Cardiac septum (tissue), 1 donor: Measurements from ENCODE around the gene DYNLT2. TPM values are rescaled to one million over a fixed set of nuclear protein-coding genes. Genes with fewer than 3 reads are reported as not detected.

Source experiments
- DNase-seq: peaks from one replicate; pipeline ENCODE4 v3.0.0-alpha.2; 2020; ENCODE audit warnings: low spot score
- intact Hi-C: fragments of 100-400 bp; cut with DNase I; formaldehyde crosslinking; loops from one replicate; pipeline ENCODE4 v1.14.0; 2022
- long read RNA-seq: library from polyadenylated mRNA; unstranded; transcript quantifications from one replicate; pipeline ENCODE4 v2.0.0, GENCODE V29; 2021
- total RNA-seq: library from RNA; stranded (reverse); fragmentation: NEBNext Ultra II Directional; extraction: Animal tissue kit (Norgen Biotek cat#: 25700); gene quantifications from one replicate; pipeline ENCODE4 v1.2.1, GENCODE V29; 2021
- donor health status: DM: no; HTN: no; CAD: no.

Gene DYNLT2, protein sequence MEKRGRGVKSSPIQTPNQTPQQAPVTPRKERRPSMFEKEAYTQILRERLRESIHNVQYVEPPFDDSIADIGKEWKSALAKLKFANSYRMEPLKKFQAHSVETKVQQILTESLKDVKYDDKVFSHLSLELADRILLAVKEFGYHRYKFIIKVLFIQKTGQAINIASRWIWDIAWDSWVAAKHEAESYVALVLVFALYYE
- total RNA-seq, result 0.83 TPM
- long read RNA-seq, result 0 reads

DNA sequence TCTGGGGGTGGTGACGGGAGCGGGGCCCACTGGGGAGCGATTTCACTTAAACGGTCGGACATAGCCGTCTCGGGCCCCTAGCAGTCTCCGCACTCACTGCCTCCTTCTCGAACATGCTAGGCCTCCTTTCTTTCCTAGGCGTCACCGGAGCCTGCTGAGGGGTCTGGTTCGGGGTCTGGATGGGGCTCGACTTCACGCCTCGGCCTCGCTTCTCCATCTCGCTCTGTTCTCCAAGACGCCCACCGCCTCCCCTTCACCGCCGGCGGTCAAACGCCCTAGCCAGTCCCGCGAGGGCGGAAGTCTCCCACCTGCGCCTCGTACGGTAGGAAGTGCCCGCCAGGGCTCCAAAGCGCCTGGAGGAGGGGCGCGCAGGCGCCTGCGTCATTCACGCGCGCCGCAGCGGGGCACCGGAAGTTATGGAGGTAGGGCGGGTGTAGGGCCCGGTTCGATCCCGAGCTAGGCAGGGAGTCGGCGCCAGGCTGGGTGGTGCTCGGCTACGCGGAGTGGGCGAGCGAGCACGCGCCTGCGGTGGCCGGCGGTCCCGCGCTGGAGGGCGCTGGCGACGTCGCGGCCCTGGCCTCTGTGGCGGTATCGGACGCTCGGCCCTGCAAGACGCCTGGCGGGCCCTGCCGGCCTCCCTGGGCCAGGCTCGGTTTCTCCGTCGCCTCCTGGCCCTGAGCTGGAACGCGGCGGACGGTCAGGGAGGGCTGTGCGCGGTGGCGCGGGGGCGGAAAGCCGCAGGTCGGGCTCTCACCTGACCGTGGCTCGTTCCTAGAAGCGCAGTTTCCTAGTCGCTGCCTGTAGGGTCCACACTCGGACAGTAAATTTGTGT lies at the start of gene DYNLT2, which contains the start of gene ERMARD:
DYNLT2 (minus strand) TSS at position 331 of the 832 bp plus-strand sequence; CDS start at position 217, 114 bp downstream.
ERMARD (plus strand) TSS at position 381 of the 832 bp plus-strand sequence; CDS start at position 417, 36 bp downstream.
- peak; percentile 96 for DNase-seq
- intact Hi-C loops, result loop anchor here (1.0 to 5.0 kb wide), 3 partner anchors 28 to 801 kb away; partner anchors contain the start of genes C6orf120, PSMB1, TBP and WDR27

DNA sequence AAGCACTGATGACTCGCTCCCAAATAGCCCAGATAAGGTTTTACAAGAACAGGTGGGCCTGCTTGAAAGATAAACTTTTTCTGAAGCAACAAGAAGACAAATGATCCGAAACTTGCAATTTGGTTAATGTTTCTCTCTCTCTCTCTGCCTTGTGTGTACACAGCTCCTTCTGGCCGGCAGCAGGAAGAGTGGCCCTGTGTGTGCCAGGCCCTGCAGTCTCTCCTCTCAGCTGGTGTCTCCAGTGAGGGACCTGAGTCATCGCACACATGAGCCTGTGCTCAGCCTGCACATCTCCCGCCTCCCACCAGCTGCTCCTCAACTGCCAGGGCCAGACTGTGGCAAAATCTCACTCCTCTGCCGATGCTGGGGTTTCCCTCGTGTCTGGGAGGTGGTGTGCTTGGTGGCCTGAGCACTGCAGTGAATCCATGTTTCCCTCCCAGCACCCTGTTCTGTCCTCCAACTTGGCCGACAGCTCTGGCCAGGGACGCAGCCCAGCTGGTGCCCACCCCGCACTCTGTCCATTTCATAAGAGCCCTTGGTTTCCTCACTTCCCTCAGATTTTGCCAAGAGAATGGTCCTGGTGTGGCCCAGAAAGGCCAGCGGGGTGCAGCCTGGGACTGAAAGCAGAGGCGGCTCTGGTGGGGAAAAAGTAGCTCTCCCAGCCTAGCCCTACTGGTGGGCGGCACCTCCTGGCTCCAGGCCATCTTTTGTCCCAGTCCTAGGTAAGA lies 49.5 kb upstream of the DYNLT2 start:
- peak; percentile 63 for DNase-seq
- intact Hi-C loops, result no loop called here

DNA sequence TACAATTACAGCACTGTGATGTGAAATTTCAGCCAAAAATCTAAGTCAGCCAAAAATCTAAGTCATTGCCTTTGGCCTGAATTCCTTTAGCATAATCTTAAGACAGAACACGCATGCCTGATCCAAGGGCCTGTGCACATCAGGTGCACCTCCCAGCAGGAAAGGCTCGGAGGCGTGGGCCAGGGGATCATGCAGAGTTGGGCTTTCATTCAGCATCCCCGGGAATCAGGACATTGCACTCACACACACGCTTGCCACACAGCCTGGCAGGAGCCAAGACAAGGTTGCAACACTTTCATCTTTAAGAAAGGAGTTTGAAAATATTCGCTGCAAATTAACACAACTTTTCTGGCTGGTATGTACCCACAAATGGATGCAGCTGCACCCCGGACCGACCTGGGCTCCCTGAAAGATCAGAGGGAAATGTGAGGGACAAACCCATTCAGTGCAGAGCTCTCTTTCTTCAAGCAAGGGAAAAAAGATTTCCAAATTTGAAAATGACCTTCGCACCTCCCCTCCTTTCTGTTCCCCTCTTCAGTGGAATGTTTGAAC lies 48.8 kb upstream of the DYNLT2 start:
- DNase-seq, result peak; percentile 64
- intact Hi-C loops, result no loop called here

DNA sequence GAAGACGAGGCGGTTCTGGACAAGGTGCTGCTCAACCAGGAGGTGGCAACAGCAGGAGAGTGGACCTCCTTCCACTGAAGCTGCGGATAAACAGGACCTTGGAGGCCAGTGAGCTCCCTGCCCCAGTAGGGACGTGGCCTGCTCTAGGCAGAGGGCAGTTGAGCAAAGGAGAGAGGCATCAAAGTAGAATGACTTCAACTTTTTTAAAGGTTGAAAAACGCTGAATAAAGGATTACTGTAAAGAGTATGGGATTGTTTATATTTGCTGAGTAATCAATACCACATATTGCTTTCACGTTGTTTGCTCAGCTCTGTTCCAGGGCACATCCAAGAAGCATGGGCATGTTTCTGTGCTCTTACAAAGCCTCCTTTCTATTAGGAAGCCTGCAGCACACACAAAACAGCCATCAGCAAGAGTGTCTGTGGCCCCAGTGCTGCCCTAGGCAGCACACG lies 48.1 kb upstream of the DYNLT2 start:
- peak; percentile 33 for DNase-seq
- intact Hi-C loops, result no loop called here

DNA sequence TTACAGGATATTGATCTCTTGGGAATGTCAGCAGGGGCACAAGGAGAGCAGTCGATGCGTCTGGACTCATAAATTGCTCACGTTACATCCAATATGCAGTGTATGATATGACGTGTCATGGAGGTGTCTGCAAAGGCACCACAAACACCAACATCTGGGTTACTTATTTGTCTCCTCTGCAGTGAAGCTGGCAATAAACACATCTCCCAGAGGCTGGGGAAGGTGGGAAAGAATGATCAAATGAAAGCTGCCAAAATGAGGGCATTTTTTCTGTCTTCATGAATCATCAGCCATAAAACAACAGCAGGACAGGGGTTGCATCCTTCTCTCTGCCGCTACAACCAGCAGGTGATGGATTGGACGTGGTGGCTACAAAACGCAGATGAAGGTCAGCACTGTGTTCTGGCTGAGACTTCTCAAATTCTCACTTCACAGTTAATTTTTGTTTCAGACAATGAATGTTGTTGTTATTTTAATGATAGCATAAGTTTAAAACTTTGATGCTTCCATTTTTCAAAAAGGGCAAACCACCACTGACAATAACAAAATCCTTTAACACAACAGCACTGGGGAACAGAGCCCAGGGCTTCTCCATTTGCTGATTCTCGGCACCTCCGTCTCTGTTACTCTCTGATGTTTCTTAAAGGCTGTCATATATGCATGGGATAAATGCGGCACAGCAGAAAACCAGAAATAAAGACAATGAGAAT lies 47.5 kb upstream of the DYNLT2 start:
- DNase-seq, result no peak
- intact Hi-C loops, result no loop called here

DNA sequence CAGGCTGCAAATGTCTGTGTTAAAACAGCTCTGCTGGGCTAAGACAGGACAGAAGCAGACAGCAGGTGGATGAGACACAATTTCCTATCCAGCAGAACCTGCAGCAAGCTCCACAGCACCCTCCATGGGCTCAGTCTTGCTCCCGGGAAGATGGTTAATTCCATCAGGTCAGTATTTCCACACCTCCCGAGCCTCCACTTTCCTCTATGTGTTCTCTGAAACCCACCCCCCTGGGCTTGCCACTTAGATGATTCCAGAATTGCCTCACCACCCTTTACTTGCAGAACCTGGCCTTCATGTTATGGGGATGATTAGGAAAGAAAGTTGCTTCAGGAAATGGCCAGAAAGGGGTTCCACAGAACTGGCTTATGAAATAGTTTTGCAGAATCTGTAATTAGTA lies 43.8 kb upstream of the DYNLT2 start:
- intact Hi-C loops, result no loop called here
- no peak for DNase-seq

DNA sequence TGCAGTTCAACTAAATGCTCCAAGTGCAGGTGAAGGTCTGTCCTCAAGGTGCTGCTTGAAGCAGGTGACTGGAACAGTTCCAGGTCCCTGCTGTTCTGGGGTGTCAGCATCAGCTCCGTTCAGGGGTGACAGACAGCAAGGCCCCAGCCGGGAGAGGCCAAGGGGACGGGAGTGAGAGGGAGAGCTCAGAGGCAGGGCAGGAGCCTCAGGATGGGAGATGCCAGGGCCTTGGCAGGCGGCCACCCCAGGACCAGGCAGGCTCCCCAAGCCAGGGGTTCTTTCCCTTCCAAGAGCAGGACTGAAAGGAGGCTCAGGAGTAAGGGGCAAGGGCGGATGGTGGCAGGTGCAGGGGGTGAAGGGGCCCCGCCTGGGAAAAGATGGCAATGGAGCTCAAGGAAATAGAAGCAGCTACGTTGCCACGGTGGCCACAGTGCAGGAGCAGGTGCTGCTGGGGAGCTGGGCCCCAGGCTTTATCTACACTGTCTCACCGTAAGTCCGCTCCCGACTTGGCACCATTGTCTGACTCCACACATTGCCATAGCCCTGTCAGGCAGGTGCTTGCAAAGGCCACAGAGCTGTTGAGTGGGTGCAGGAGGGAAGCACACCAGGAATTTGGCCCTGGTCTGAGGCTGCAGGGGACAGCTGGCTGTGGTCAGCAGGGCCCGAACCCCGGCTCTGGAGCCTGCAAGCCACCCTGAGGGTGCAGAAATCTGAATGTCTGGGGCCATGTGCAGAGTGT lies 43.1 kb upstream of the DYNLT2 start:
- intact Hi-C loops, result no loop called here
- DNase-seq, result peak; percentile 70

DNA sequence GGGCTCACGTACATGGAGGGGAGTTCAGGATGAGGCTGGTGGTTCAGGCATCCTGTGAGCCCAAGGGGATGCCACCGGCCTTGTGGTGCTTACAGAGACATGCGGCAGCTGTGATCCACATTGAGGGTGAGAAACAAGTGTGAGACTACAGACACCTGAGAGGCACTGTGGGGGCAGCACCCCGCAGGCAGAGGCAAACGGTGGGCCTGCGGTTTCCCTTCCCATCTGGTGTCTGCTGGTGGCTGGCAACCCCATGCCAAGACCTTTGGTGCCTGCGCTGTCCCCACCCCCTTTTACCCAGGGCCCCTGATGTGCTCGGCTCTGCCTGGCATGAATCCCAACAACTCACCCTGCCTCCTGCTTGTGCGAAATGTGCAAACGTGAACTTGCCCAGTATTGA lies 42.0 kb upstream of the DYNLT2 start:
- DNase-seq, result peak; percentile 24
- intact Hi-C loops, result no loop called here

DNA sequence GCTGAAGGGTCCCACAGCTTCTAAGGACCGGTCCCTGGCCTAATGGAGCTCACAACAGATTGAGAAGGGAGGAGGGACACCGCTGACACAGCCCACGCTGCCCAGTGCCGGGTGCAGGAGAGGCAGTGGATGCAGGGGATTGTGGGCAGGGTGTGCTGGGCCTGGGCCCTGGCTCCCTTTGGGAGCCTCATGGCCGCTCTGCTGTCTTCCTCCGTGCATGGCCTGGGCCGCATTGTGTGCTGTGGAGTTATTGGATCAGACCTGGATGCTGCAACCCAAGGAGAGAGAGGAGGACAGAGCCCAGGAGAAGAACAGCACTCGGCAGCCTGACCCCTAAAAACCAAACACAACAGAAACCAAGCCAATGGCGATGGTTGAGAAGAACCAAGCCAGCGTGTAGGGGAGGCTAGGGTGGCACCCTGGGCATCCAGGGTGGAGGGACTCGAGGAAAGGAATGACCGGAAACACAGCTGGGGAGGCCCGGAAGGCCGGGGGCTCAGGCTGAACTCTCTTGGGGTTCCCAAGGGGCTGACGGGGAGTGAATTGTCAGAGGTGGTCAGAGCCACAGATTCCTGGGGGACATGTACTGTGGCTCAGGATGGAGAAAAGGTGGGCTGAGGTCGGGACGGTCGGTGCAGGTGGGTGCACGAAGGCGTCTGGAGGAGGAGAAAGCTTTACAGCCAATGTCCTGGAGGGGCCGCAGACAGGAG lies 41.1 kb upstream of the DYNLT2 start:
- peak; percentile 35 for DNase-seq
- intact Hi-C loops, result no loop called here

DNA sequence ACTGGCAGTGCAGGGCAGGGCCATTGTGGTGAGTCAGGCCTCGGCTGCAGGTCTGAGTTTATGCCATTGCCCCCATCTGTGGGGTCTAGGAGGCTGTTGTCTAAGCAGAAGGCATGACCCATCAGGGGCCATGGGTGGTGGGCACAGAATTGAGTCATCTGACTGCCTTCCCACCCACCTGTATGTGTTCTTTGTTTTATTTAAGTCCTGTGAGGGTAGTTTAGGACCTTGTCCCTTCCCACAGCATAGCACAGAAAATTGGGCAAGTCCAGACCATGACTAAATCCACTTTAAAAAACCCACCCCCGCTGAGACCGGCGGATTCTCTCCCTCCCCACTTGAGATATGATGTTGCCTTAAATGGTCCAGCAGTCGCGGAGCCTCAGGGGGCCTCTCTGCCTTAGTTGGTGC lies 40.4 kb upstream of the DYNLT2 start:
- intact Hi-C loops, result loop anchor here (2.0 kb wide), 1 partner anchor 739 kb away; no protein-coding TSS in a partner anchor
- DNase-seq, result peak; percentile 15

DNA sequence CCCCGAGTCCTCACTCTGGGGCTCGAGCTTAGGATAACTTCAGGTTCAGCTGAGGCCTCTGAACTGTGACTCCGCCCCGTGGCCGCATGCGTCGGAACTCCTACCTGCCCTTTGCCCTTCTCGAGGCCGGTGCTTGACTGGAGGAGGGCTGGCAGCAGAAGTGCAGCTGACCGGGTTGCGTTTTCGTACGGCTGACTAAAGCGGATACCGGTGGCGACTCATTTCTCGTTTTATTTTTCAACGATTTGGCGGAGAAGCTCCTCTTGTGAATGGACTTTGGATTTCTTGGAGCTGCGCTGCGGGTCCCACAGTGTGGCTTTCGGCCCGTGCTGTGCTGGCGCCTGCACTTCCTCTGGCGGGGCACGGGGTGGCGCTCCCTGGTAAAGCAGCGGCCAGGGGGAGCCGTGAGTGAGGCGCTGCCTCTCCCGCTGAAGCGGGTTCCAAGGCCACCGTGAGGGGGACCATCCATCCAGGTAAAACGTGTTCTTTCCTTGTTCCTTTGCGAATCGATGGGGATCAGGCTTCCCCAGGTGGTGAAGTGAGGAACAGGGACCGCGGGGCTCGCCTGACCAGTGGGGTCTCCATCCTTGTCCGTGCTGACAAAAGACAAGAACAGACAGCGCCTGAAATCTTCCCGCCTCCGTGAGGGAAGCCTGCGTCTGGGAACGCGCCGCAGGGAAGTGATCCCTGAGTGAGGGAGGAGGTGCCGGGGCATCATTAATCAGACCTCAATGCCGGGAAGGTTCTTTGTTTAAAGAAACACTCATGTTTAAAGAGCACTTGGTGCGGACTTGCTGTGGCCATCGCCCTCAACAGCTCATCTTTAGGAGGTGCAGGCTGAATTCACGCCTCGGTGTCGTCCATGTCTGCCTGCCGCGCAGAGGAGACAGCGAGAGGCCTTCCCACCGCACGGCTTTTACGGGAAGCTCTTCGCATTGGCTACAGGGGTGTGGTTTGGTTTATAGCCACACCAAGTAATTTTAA lies 38.9 kb upstream of the DYNLT2 start:
- intact Hi-C loops, result loop anchor here (2.0 kb wide), 1 partner anchor 741 kb away; no protein-coding TSS in a partner anchor

DNA sequence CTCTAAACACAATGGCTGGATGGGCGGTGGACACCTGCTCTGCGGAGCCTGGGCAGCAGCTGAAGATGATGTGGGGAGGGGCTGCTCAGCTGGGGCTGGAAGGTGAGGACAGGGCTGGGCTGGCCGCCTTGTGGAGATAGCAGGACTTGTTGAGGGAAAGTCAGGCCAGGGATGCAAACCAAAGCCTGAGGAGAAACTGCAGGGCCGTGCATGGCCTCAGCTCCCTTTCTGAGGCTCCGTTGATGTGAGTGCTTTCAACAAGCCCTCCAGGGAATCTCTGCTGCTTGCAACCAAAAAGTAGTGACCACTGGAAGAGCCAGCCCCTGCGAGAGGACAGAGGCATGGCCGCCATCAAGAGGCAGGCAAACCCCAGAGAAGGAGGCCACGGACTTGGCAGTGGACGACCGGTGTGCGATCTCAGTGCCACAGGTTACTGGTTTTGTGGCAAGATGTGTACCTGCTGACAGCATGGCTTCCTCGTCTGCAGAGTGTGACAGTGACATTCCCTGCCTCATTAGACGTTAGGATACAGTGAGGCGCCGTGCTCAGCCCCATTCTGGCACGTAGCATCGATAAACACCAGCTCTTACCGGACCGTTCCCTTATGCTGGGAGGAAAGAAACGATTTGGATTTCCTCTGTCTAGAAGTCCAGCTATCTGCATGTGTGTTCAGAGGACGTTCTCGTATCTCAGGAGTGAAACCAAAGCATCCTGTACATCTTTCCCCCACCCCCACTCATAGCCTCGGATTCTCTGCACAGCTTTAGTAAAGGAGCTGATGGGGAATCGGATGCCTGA lies 38.0 kb upstream of the DYNLT2 start:
- intact Hi-C loops, result no loop called here
- peak; percentile 57 for DNase-seq

More for the DNA sequence above, 38.9 kb upstream of the DYNLT2 start:
- peak; percentile 84 for DNase-seq

DNA sequence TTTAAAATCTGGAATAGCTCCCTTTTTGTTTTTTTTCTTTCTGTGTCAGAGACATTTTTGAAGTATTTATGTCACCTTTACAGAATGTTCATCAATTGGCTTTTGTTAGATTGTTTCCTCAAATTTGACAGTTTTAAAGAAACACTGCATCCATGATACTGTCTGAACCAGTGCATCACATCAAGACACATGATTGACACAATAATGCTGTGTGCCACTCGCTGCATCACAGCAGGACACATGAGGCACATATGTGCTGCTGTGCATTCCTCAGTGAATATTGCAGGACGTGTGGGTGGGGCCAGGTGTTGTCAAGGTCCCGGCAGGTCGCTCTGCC lies 37.4 kb upstream of the DYNLT2 start:
- no peak for DNase-seq
- intact Hi-C loops, result no loop called here

DNA sequence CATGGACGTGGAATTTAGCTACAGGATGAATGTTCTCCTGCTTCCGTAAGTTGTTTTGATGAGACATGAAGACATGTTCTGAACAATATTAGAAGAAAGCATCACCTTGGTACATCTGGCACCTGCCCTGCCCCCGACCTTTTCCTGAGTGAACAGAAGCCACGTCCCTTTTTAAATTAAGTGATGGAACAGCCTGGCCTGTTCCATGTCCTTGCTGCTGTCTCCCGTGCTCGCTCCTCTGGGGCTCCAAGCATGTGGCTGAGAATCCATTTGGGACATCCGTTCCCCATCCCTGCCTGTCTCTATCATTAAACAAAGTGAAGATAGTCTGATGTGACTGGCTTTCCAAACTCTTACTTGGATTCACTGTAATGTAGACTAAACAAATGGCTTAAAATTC lies 36.4 kb upstream of the DYNLT2 start:
- DNase-seq, result peak; percentile 29
- intact Hi-C loops, result no loop called here

DNA sequence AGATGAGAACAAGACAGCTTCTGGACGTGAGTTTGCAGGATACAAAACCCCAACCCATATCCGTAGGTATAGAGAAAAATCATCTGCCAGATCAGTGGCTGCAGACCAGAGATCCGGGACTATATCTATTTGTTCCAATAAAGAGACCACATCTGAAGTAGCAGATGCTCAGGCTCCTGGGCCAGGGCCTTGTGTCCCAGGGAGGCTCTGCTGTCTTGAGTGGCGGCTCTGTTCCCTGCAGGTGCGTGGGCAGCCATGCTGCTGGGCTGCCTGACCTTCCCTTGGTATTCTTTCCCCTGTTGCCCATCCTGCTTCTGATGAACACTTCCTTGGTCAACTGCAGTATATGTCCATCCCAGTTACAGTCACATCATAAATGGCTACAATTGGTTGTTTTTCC lies 35.0 kb upstream of the DYNLT2 start:
- peak; percentile 27 for DNase-seq
- intact Hi-C loops, result no loop called here

DNA sequence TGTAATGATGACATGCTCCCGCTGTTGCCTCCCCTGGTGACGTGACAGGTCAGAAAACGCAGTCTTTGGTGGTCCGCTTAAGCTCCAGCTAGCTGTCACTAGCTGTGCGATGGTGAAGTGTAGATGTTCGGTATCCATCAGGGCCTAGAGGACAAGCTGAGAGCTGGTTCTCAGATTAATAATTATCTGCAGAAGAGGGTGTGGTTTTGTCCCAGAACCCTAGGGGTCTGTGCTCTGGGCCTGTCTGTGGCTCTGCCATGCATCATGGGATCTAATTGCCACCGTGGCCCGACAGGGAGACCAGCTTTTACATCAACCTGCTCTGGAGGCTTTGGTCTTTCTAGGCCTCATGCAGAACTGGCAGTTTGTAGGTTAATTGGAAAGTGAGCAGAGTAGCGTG lies 34.2 kb upstream of the DYNLT2 start:
- intact Hi-C loops, result no loop called here
- peak; percentile 67 for DNase-seq
